ENCODE data around the gene TGDS.

TGDS gene

GRCh38 chr13:94553766-94554165 lies 42.2 kb downstream of the TGDS start:
- ChIA-PET POLR2A (no interaction called here), CTCF (no interaction called here)

GRCh38 chr13:94552095-94552494 lies 43.9 kb downstream of the TGDS start:
- no peak for TF ChIP-seq CTCF (IDR thresholded peaks at IDR 0.05; ENCODE audit: insufficient read depth, low read length, missing control alignments)
- DNase-seq (ENCODE audit: low read depth, low spot score): no peak
- H3K4me3 ChIP-seq (ENCODE audit: low read depth, low read length): no peak overlapping the region
- CTCF ChIA-PET: no interaction called here
- POLR2A ChIA-PET: no interaction called here

More at GRCh38 chr13:94553766-94554165, 42.2 kb downstream of the TGDS start:
- TF ChIP-seq CTCF (IDR thresholded peaks at IDR 0.05; ENCODE audit: insufficient read depth, low read length, missing control alignments): no peak
- DNase-seq (ENCODE audit: low read depth, low spot score): no peak
- no peak overlapping the region for H3K4me3 ChIP-seq (ENCODE audit: low read depth, low read length)

GRCh38 chr13:94550062-94550738 lies 45.8 kb downstream of the TGDS start:
- POLR2A ChIA-PET: interaction anchor here (1.1 to 1.7 kb wide), 3 partner anchors 11 to 51 kb away, joined by 4 to 8 read pairs (median 5); partner anchors contain the start of genes GPR180 and TGDS
- TF ChIP-seq CTCF (IDR thresholded peaks at IDR 0.05; ENCODE audit: insufficient read depth, low read length, missing control alignments): no peak

GRCh38 chr13:94549232-94550061 lies 46.5 kb downstream of the TGDS start:
- no peak for TF ChIP-seq CTCF (IDR thresholded peaks at IDR 0.05; ENCODE audit: insufficient read depth, low read length, missing control alignments)
- ChIA-PET CTCF (interaction anchor here (0.9 to 1.8 kb wide), 4 partner anchors 13 to 111 kb away, joined by 3 to 7 read pairs (median 3); no protein-coding TSS in a partner anchor), POLR2A (interaction anchor here (1.1 to 1.7 kb wide), 3 partner anchors 10 to 52 kb away, joined by 4 to 8 read pairs (median 5); partner anchors contain the start of genes GPR180 and TGDS)
- peak overlapping the region; percentile 77 for H3K4me3 ChIP-seq (ENCODE audit: low read depth, low read length)
- peak; percentile 84 for DNase-seq (ENCODE audit: low read depth, low spot score)

More at GRCh38 chr13:94550062-94550738, 45.8 kb downstream of the TGDS start:
- CTCF ChIA-PET: interaction anchor here (0.9 to 1.8 kb wide), 6 partner anchors 11 to 110 kb away, joined by 3 to 7 read pairs (median 3); no protein-coding TSS in a partner anchor
- H3K4me3 ChIP-seq (ENCODE audit: low read depth, low read length): peak overlapping the region; percentile 77
- no peak for DNase-seq (ENCODE audit: low read depth, low spot score)

GRCh38 chr13:94548821-94549231 lies 47.1 kb downstream of the TGDS start:
- peak; percentile 2 for TF ChIP-seq CTCF (IDR thresholded peaks at IDR 0.05; ENCODE audit: insufficient read depth, low read length, missing control alignments)
- POLR2A ChIA-PET: interaction anchor here (1.5 to 1.7 kb wide), 2 partner anchors 10 to 47 kb away, joined by 4 to 8 read pairs; partner anchors contain the start of gene TGDS
- CTCF ChIA-PET: interaction anchor here (0.9 to 1.8 kb wide), 3 partner anchors 13 to 117 kb away, joined by 3 to 7 read pairs (median 3); no protein-coding TSS in a partner anchor
- peak overlapping the region; percentile 77 for H3K4me3 ChIP-seq (ENCODE audit: low read depth, low read length)
- DNase-seq (ENCODE audit: low read depth, low spot score): no peak
